ENCODE results near the gene AMDHD2.

- TF ChIP-seq ISX (CRISPR knock-in tag; conservative IDR thresholded peaks at IDR 0.05), result no peak
- no peak for TF ChIP-seq ELF4 (CRISPR knock-in tag; IDR thresholded peaks at IDR 0.05; ENCODE audit: borderline replicate concordance)
- no peak for TF ChIP-seq REST (IDR thresholded peaks at IDR 0.05; ENCODE audit: borderline replicate concordance in 1 of 2, low read depth in 1 of 2, low read length in 2 of 2)
- no peak for TF ChIP-seq POLR2A (IDR thresholded peaks at IDR 0.05; ENCODE audit: insufficient read depth in 1 of 2, low read depth in 2 of 2, low read length in 2 of 2)
- no peak for TF ChIP-seq HOMEZ (CRISPR knock-in tag; IDR thresholded peaks at IDR 0.05; ENCODE audit: low read depth)
- no peak for TF ChIP-seq ZBTB40 (IDR thresholded peaks at IDR 0.05)
- no peak for TF ChIP-seq ZBTB40 (CRISPR knock-in tag; IDR thresholded peaks at IDR 0.05)
- TF ChIP-seq ZNF282 (IDR thresholded peaks at IDR 0.05; ENCODE audit: partially characterized antibody), result no peak
- no peak for TF ChIP-seq THYN1 (CRISPR knock-in tag; IDR thresholded peaks at IDR 0.05; ENCODE audit: borderline replicate concordance, low read depth)
These were observed 8.9 kb upstream of the AMDHD2 start for GRCh38 chr16:2511128-2511800.
